COR-L47 (cell line): ENCODE results near the gene SMC3.

Experiments
- DNase-seq: peaks from one replicate; lab custom pipeline; 2025; lab: John Stamatoyannopoulos, UW

SMC3 gene

DNA sequence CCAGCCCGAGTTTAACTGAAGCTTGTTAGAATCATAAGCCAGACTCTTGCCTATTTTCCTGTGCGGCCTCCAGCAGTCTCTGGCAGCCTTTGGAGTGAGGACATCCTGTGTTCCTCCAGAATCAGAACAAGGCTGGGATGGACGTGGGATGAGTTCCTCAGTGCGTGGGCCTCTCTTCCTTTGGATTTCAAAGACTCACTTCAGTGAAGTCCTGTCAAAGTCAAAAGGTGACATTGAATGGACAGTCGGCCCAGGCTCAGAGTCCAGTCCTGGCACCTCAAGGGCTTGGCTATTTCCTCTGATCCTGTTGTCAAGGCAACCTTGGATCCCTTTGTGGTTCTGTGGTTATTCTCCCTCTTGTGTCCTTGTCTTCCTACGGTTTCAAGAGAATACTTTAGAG lies 21.4 kb upstream of the SMC3 start:
- DNase-seq, result no peak

DNA sequence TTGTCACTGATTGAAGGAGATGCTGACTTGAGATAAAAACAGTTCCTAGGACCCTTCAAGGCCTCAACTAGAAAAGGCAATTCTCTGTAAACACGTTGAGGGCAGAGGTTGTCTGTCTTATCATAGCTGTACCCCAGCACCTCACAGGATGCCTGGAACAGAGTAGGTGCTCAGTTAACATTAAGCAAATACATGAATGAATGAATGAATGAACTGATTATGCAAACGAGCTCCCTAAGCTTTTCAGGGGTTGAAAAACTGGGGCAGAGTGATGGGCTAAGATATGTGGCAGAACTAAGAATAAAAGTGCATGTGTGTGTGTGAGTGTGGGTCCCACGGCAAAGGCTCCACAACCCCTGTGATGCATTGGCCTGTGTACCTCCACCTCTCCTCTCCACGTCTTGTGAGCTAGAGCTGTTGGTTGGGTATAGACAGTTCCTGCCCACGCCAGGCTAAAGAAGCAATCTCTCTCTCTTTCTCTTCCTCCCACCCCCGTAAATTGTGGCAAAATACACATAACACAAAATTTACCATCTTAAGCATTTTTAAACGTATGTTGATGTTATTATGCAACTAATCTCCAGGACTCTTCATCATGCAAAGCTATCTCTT lies 20.9 kb upstream of the SMC3 start:
- DNase-seq, result no peak

DNA sequence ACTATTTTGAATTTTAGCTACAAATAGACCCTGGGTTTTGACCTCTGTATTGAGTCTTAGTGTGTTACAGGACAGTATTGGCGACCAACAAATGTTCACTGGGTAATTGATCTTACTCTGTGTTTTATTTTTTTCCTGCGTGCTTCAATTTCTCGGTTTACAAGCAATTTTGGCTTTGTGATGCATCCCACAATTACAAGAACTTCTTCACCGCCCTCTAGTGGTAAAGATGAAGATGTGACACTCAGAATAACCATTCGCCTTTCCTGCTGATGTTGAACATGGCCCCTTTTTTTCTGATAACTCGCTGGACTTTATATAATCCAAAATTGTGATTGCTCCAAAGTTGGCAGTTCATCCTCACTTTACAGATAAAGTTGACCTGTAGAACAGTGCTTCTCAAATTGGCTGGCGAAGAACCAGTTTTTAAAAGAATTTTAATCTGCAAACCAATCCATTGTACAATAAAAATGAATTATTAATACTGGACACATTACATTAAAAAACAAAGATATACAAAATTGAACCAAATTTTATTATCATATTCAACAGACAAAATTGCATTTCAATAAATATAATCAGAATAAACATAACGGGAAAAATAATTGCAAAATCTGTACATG lies 20.2 kb upstream of the SMC3 start:
- peak; percentile 13 for DNase-seq

DNA sequence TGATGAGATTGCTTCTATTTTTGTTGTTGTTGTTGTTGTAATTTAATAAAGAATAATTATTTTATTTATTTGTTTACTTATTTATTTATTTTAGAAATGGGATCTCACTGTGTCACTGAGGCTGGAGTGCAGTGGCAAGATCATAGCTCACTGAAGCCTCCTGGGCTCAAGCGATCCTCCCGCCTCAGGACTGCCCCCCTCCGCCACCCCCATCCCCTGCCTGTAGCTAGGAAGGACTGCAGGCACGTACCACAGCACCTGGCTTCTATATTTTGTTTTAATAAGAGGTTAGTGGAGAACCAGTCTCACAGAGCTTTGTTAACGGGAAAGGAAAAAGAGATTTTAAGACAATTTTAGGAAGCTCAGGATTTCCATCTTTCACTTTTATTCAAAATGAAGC lies 19.5 kb upstream of the SMC3 start:
- no peak for DNase-seq

DNA sequence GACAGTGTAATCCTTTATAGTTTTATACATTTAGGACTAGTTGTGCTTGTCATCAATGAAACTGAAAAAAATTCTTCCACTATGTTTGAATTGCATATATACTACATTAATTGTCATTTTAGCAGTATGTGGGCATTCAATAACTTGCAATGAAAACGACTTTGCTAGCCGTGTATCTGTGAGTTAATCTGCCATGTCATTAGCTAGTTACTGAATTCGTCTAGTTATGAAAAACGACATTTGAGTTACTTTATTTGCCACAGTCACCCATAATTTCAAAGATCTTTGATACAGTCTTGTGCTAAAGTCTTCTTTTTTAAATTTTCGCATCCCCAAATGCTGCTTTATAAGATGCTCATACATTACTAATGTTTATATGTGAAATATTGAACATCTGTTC lies 18.3 kb upstream of the SMC3 start:
- no peak for DNase-seq

DNA sequence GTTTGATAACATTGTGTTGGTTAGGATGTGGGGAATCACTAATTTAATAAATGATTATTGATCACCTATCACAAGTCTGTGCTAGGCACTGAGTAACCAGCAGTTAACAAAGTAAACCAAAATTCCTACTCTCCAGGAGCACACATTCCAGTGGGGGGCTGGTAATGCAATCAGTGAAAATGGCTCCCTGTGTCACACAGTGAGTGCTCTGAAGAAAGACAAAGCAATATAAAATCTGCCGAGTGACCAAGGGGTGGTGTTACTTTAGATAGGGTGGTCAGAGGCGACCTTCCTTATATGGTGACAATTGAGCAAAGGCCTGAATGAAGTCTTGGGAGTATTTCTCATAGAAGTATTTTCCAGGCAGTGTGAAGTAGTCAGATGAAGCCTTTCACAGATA lies 13.6 kb upstream of the SMC3 start:
- DNase-seq, result no peak

DNA sequence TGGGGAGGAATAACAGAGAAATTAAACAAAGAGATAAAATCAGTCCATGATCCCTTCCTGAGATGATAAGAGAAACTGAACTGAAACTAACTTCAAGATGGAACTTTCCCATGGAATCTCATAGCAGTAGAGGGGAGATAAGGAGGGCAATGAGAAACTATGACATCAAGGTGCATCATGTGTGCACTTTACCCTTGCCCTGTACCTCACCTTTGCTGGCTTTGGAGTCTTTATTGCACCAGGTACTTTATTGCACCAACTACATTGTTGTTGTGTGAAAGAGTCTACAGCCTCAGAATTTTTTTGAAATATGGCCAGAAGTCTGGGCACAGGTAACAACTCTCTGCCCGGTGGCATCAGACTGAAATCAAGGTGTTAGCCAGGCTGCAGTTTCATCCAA lies 11.2 kb upstream of the SMC3 start:
- DNase-seq, result no peak

DNA sequence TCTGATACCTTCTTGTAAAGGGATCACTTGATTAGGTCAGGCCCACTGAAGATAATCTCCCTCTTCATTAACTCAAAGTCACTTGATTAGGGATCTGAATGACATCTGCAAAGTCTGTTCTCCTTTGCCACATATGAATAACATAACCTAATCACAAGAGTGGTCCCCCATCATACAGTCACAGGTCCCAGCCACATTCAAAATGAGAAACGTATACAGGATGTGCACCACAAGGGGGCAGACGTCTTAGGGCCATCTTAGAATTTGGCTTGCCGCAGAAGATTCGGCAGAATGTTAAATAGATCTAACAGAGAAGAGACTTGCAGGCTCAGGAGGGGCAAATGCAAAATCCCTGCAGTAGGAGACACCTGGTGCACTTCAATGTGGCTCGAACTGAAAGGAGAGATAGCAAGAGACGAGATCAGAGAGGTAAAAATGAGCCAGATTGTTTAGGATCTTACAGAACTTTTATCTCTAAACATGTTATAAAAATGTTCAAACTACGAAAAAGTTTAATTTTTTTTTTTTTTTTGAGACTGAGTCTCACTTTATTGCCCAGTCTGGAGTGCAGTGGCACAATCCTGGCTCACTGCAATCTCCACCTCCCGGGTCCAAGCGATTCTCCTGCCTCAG lies 10.4 kb upstream of the SMC3 start:
- DNase-seq, result no peak

DNA sequence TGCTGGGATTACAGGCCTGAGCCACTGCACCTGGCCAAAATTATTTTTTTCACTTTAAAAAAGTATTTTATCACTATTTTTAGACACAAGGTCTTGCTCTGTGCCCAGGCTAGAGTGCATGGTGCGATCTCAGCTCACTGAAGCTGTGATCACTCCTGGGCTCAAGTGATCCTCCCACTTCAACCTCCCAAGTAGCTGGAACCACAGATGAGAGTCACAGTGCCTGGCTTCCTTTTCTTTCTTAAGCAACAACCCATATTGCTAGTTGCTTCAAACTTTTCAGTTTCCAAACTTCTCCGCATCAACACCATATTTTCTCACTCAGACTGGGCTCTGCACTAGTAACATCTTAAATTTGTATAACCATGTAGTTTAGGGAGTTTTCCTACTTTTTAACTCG lies 9.5 kb upstream of the SMC3 start:
- DNase-seq, result no peak

DNA sequence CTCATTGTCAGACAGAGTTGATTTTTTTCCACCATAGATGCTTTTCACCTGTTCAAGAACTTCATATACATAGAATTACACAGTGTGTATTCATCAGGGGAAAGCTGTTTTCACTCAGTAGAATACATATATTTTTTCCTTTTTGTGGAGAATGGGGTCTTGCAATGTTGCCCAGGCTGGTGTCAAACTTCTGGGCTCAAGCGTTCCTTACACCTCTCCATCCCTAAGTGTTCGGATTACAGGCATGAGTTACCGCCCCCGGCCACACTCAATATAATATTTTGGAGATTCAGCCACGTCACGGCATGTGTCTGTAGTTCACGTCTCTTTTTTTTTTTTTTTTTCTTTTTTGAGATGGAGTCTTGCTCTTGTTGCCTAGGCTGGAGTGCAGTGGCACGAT lies 7.5 kb upstream of the SMC3 start:
- no peak for DNase-seq

DNA sequence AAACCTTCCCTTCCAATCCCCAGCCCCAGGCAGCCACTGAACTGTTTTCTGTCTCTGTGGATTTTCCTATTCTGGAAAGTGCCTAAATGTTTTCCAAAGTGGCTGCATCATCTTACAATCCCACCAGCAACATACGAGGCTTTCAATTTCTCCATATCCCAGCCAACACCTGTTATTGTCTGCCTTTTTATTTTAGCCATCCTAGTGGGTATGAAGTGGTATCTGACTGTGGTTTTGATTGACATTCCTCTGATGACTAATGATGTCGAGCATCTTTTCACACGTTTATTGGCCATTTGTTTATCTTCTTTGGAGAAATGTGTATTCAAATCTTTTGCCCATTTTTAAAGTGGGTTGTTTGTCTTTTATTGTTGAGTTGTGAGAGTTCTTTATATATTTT lies 6.2 kb upstream of the SMC3 start:
- no peak for DNase-seq

DNA sequence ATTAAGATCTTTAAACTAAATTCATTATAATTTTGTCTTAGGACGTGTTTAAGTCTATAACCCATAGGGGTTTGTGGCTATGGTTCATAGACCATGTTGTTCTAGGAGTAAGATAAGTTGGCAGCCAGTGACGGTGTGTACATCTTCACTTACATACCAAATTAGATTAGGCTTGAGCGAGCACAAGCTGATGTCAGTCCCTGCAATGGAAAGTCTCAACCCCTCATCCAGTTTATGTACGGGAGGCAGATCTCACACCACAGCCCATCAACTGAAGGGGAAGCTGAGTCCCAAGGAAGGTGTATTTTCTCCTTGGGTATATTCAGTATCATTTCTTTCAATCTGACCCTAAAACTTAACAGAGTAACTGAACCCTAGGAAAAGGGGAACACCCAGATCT lies 5.1 kb upstream of the SMC3 start:
- no peak for DNase-seq

DNA sequence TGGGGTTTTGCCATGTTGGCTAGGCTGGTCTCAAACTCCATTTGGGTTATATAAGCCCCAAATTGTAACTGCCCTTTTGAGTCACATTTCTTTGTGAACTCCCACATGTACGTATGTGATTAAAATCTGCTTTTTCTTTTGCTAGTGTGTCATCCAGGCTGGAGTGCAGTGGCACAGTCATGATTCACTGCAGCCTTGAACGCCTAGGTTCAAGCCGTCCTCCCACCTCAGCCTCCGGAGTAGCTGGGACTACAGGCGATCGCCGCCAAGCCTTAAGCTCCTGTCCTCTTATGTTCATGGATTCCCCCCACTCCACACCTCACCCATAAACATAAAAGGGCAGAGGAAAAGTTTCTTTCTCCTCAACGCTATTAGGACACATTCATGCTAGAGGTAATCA lies 4.4 kb upstream of the SMC3 start:
- no peak for DNase-seq

DNA sequence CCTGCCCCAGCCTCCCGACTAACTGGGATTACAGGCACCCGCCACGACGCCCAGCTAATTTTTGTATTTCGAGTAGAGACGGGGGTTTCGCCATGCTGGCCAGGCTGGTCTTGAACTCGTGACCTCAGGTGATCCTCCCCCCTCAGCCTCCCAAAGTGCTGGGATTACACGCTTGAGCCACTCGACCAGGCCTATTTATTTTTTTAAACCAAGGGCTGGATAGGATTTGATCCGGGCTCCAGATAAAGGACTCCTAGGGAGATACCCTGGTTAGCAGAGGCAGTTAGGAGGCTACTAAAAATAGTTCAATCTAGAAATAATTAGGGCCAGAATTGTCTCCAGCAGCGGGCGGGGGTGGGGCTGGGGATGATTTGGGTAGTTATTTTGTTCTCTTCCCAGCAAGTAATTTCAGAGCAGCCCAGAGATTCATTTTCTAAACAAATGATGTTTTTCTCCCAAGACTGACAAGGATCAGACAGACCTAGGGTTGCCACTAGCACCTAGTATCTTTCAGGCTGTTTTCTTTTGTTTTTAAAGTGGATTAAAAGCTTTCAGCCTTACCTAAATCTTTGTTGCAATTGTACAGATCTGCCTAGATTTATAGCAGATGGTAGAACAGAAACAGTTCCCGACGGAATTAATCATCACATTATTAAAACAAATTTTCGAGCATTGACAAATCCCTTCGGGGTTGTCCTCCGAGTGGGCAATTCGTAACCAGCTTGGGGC lies 859 bp upstream of the SMC3 start:
- peak; percentile 3 for DNase-seq

DNA sequence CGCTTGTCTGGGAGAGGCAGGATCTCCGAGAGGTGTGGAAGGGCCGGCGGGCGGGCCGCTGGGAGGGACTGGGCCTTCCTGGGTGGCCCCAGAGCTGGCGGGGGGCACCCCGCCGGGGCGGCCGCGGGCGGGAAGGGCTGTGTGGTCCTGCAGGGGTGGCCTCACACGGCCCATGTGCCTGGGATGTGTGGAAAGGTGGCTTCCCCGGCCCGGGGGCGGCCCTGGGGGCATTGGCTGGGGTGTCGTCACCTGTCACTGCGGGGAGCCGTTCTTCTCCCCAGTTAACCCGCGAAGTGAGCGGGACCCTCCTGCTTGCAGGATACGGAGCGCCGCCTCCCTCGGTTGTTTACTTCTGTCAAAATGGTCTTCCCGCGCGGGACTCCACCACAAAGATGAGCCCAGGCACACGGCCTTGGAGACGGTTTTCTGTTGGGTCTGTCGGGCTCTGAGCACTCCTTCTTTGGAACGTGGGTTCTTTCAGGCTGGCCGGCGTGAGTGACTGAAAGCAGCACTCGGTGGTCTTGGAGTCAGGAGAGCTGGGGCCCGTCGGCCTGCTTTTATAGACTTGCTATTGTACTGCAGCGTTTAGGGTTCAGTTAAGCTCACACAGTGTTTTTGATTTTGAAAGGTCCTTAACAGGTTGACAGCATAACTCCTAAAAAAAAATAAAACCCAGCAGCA lies 700 bp downstream of the SMC3 start:
- peak; percentile 6 for DNase-seq

DNA sequence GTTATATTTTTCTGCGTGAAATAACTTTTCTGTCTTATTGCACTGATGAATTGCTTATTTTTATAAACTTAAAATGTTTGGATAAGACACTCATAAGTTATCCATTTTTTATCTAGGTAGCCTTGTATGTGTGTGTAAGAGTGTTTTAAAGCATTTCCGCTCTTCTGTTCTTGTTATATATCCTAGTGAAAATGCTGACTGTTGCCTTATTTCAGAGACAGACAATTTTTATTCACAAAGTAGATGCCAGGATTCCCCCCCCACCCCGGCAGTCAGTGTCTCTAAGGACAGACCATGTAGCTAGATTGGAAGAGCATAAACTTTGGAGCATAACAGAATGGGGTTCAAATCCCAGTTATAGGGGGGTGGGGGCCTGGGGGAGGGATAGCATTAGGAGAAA lies 1.6 kb downstream of the SMC3 start:
- DNase-seq, result no peak

DNA sequence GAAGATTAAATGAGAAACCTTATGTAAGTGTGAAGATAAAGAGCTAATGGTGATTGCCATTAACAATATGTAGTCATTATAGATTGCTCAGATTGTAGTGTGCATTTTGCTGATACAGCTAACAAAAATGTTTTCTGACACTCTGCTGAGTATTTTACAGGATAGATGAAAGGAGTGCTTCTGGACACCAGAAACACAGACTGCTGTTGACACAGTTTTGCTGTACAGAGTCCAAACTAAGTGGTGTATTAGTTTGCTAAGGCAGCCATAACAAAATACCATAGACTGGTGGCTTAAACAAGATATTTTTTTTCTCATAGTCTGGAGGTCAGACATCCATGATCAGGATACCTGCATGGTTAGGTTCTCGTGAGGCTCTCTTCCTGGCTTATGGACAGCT lies 2.2 kb downstream of the SMC3 start:
- no peak for DNase-seq

DNA sequence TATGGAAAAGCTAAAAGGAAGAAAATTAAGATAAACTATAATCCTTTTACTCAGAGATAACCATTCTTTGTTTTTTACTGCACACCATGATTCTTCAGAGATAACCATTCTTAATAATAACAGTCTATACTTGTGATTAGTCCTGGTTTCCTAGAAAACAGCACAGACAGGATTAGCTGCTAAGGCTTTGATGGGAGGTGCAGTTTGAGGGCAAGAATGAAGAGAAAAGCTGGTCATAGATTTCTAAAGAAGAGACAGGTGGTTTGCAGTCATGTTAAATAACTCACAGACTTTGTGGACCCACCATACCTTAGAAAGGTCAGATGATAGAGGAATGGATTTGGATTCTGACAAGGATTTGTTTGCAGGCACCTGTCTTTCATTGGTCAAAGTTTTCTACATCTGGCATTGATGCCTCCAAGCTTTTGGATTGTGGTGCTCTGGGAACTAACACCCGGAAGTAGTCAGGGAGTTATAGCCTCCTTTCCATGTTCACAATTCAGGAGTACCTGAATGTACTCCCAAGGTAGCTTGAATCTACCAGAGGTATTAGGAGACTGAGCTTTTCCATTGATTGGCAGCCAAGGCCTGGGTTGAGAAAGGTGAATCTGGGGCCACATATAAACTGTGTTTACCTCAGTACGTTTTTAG lies 3.7 kb downstream of the SMC3 start:
- no peak for DNase-seq

DNA sequence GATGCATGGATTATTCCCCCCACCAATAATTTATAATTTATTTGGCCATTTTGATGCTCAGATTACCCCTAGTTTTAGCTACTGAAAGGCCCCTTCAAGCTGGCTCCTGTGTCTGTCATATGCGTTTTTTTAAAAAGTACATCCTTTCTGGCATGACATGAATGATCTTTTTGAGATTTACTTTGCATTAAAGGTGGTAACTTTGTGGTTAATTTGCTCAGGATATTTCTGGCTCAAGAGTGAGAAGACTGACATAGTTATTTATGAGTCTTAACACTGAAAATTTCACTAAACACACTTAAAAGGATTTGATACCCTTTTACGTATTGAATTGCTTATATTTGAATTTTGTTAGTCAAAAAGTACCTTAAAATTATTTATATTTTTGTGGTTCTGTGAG lies 5.4 kb downstream of the SMC3 start:
- DNase-seq, result no peak

DNA sequence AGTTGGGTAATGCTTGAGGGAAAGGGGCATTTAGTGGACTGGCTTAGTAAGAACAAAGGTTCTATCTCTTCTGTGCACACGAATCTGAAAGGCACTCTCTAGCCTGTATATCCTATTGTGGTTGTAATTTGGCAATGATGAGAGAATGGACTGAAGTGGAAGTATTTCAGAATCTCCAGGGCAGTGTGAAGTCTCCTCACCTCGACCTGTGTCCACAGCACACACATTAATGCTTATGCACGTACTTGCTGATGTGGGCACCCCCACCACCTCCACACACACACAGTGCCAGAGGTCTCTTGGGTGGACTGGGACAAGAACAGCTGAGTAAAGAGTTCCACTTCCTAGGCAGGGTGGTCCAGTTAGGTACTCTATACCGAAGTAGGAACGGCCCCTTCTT lies 6.9 kb downstream of the SMC3 start:
- no peak for DNase-seq

DNA sequence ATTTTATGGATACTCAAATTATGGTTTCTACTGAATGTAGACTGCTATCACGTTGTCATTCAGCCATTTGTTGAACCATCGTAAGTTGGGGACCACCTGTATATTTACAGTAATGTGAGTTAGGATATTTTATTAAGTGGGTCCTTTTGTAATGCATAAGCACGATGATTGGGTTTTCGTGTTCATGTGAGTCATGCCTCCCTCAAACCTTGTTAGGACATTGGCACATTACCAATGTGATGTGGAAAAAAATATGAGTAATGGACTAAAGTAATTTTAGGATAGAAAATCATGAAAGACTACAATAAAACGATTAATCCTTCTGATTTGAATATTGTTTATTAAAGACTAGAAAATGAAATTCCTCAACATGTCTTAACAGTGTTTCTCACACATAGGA lies 8.7 kb downstream of the SMC3 start:
- no peak for DNase-seq

DNA sequence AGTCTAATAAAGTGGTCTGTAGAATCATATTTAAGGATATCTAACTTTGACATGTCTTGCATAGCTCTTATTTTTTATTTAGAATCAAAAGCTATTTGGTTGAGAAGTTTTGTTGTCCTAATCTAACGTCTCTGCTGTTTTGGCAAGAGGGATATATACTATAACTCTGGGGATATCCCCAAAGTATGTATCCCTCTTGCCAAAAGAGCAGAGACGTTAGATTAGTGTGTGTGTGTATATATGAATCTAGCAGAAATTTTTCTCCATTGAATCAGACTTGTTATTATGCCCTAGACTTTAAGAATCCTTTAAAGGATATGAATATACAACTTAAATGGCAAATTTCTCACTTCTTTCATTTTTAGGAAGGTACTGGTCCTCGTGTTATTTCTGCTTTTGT lies 9.6 kb downstream of the SMC3 start:
- DNase-seq, result no peak
